Right ventricle myocardium superior (tissue), 1 donor: ENCODE results near the gene PLA2G2C. TPM values are rescaled to one million over a fixed set of nuclear protein-coding genes. Genes with fewer than 3 reads are reported as not detected.
"Not testable (repeated sequence)": the region's sequence is repeated elsewhere in the genome, so short reads cannot be mapped to it uniquely, and the experiment has no call there.

Source experiments
- ATAC-seq: fragments of 200-7000 bp; cut with Tn5 transposase; one replicate; pipeline ENCODE4 v1.9.1; 2020; ENCODE audit warnings: mild to moderate bottlenecking; ENCODE audit not compliant: poor library complexity
- DNase-seq: peaks from one replicate; pipeline ENCODE4 v3.0.0-alpha.2; 2020
- intact Hi-C: fragments of 100-400 bp; cut with DNase I; formaldehyde crosslinking; loops from one replicate; pipeline ENCODE4 v1.11.2; 2022
- long read RNA-seq: library from polyadenylated mRNA; unstranded; transcript quantifications from one replicate; pipeline ENCODE4 v2.0.0, GENCODE V29; 2021
- total RNA-seq: library from RNA; stranded (reverse); fragmentation: NEBNext Ultra II Directional; extraction: Animal tissue kit (Norgen Biotek cat#: 25700); gene quantifications from one replicate; pipeline ENCODE4 v1.2.1, GENCODE V29; 2021
- donor health status: DM: no; HTN: yes; CAD: no; lungs with severe emphysema.

PLA2G2C gene
- total RNA-seq, result not detected
- long read RNA-seq, result 0 reads

GRCh38 chr1:20185834-20186782 is at the start of gene PLA2G2C, which contains the start of gene UBXN10:
Gene PLA2G2C, minus strand, starts transcription at chr1:20186518. Its CDS starts 9,155 bp downstream, at chr1:20177363.
Gene UBXN10, plus strand, starts transcription at chr1:20186096. Its CDS starts 4,466 bp downstream, at chr1:20190562.
- ATAC-seq, result peak; percentile 79
- peak; percentile 81 for DNase-seq
- intact Hi-C loops, result no loop called here

GRCh38 chr1:20234788-20235535 is 48.6 kb upstream of the PLA2G2C start:
- no peak for DNase-seq
- intact Hi-C loops, result no loop called here
- no peak for ATAC-seq

GRCh38 chr1:20233866-20234265 is 47.5 kb upstream of the PLA2G2C start:
- intact Hi-C loops, result no loop called here
- ATAC-seq, result no peak
- no peak for DNase-seq

GRCh38 chr1:20233394-20233793 is 47.1 kb upstream of the PLA2G2C start:
- ATAC-seq, result peak; percentile 79

GRCh38 chr1:20232564-20232963 is 46.2 kb upstream of the PLA2G2C start:
- DNase-seq, ATAC-seq, intact Hi-C loops: not testable (repeated sequence)

More at GRCh38 chr1:20233394-20233793, 47.1 kb upstream of the PLA2G2C start:
- intact Hi-C loops, result no loop called here
- no peak for DNase-seq

GRCh38 chr1:20229171-20229570 is 42.9 kb upstream of the PLA2G2C start:
- DNase-seq (no peak), ATAC-seq (no peak)
- intact Hi-C loops, result no loop called here

- DNase-seq, result no peak
- intact Hi-C loops, result no loop called here
- no peak for ATAC-seq
Measured at GRCh38 chr1:20228314-20228825, 42.1 kb upstream of the PLA2G2C start.

GRCh38 chr1:20227704-20228103 is 41.4 kb upstream of the PLA2G2C start:
- ATAC-seq (no peak), DNase-seq (no peak)
- intact Hi-C loops, result no loop called here

- intact Hi-C loops, result no loop called here
- DNase-seq (no peak), ATAC-seq (no peak)
Measured at GRCh38 chr1:20224546-20224945, 38.2 kb upstream of the PLA2G2C start.

- DNase-seq (no peak), ATAC-seq (no peak)
- intact Hi-C loops, result no loop called here
Measured at GRCh38 chr1:20223551-20224419, 37.5 kb upstream of the PLA2G2C start.

- DNase-seq (no peak), ATAC-seq (no peak)
- intact Hi-C loops, result no loop called here
Measured at GRCh38 chr1:20223106-20223505, 36.8 kb upstream of the PLA2G2C start.

- DNase-seq (no peak), ATAC-seq (peak; percentile 66)
- intact Hi-C loops, result no loop called here
Measured at GRCh38 chr1:20220036-20220435, 33.7 kb upstream of the PLA2G2C start.

GRCh38 chr1:20219053-20219452 is 32.7 kb upstream of the PLA2G2C start:
- DNase-seq, ATAC-seq, intact Hi-C loops: not testable (repeated sequence)

GRCh38 chr1:20216574-20216973 is 30.3 kb upstream of the PLA2G2C start:
- intact Hi-C loops, result no loop called here
- ATAC-seq, result peak; percentile 36
- no peak for DNase-seq

- DNase-seq (no peak), ATAC-seq (no peak)
- intact Hi-C loops, result no loop called here
Measured at GRCh38 chr1:20215716-20216115, 29.4 kb upstream of the PLA2G2C start.

- DNase-seq (peak; percentile 81), ATAC-seq (peak; percentile 85)
- intact Hi-C loops, result loop anchor here (2.0 to 5.0 kb wide), 2 partner anchors 219 to 280 kb away; no protein-coding TSS in a partner anchor
Measured at GRCh38 chr1:20212685-20213331, 26.5 kb upstream of the PLA2G2C start.

GRCh38 chr1:20212085-20212684 is 25.9 kb upstream of the PLA2G2C start:
- ATAC-seq (no peak), DNase-seq (no peak)
- intact Hi-C loops, result loop anchor here (2.0 to 5.0 kb wide), 2 partner anchors 220 to 281 kb away; no protein-coding TSS in a partner anchor
